ENCODE data around the gene ALKBH3. TPM values are rescaled to one million over a fixed set of nuclear protein-coding genes. Genes with fewer than 3 reads are reported as not detected.

Gene ALKBH3
- total RNA-seq, 1 donor: 47.8 TPM

DNA sequence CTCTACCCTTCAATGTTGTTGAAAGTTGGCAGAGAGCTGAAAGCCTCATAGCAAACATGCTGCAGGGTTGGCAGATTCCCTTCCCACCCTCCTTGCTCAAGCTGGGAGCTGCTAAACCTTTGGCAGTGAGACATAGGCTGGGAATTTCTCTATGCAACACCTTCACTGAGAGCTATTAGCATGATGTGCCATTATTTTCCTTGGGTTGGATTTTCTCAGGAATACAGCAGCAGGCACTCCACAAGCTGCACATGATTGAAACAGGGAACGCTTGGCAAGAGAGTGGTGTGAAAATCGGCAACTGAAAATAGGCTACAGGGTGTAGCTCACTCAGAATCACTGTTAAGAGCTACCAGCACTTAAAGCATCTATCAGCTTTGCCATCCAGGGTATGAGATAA lies 9.6 kb upstream of the ALKBH3 start:
- TF ChIP-seq CTCF (IDR thresholded peaks at IDR 0.05; ENCODE audit: extremely low read depth, low read depth, low read length): no peak
- Histone ChIP-seq H3K36me3 (ENCODE audit: insufficient read depth, low read length) (no peaks in the 10 kb centered on the region), H4K20me1 (ENCODE audit: insufficient read depth, low read length) (no peaks in the 10 kb centered on the region), H3K4me2 (ENCODE audit: insufficient read depth, low read length) (no peak overlapping the region), H3K4me3 (ENCODE audit: insufficient read depth, low read length) (no peak overlapping the region), H3K4me1 (ENCODE audit: insufficient read depth, low read length) (peaks cover 10% of the 10 kb centered on the region), H3K9me3 (ENCODE audit: low read depth, low read length) (no peaks in the 10 kb centered on the region), H3K79me2 (ENCODE audit: insufficient read depth, low read length) (no peaks in the 10 kb centered on the region), H3K27ac (ENCODE audit: low read depth, low read length) (no peak overlapping the region), H2AFZ (ENCODE audit: low read length) (no peak overlapping the region), H3K27me3 (ENCODE audit: insufficient read depth, low read length) (peaks cover 26% of the 10 kb centered on the region)
- no peak for DNase-seq (ENCODE audit: insufficient read length, low spot score, missing footprints)

DNA sequence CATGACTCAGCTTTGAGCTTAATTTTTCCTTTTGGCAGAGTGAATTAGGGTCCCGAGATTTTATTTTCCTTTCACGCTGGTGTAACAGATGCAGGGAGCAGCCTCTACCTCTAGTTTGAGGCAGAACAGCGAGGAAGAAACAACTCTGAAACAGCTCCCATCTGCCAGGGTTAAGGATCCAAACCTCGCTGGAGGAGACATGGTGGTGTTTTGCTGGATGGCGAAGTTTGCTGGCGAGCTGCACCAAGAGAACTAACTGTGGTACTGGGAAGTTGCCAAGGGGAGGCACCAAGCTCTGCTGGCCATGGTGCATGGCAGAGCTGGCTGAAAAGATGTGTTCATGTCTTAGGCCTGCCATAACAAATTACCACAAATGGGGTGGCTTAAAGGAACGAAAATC lies 7.6 kb upstream of the ALKBH3 start:
- TF ChIP-seq CTCF (IDR thresholded peaks at IDR 0.05; ENCODE audit: extremely low read depth, low read depth, low read length): no peak
- no peak overlapping the region for H3K27ac ChIP-seq (ENCODE audit: low read depth, low read length)
- H3K9me3 ChIP-seq (ENCODE audit: low read depth, low read length): no peaks in the 10 kb centered on the region
- no peak for DNase-seq (ENCODE audit: insufficient read length, low spot score, missing footprints)
- H4K20me1 ChIP-seq (ENCODE audit: insufficient read depth, low read length): no peaks in the 10 kb centered on the region
- H3K79me2 ChIP-seq (ENCODE audit: insufficient read depth, low read length): no peaks in the 10 kb centered on the region
- H3K4me1 ChIP-seq (ENCODE audit: insufficient read depth, low read length): peaks cover 10% of the 10 kb centered on the region
- no peak overlapping the region for H2AFZ ChIP-seq (ENCODE audit: low read length)
- no peaks in the 10 kb centered on the region for H3K36me3 ChIP-seq (ENCODE audit: insufficient read depth, low read length)
- no peak overlapping the region for H3K4me3 ChIP-seq (ENCODE audit: insufficient read depth, low read length)
- H3K27me3 ChIP-seq (ENCODE audit: insufficient read depth, low read length): peaks cover 26% of the 10 kb centered on the region
- H3K4me2 ChIP-seq (ENCODE audit: insufficient read depth, low read length): no peak overlapping the region

GRCh38 chr11:43874078-43874477 lies 6.6 kb upstream of the ALKBH3 start:
- no peak for TF ChIP-seq CTCF (IDR thresholded peaks at IDR 0.05; ENCODE audit: extremely low read depth, low read depth, low read length)

DNA sequence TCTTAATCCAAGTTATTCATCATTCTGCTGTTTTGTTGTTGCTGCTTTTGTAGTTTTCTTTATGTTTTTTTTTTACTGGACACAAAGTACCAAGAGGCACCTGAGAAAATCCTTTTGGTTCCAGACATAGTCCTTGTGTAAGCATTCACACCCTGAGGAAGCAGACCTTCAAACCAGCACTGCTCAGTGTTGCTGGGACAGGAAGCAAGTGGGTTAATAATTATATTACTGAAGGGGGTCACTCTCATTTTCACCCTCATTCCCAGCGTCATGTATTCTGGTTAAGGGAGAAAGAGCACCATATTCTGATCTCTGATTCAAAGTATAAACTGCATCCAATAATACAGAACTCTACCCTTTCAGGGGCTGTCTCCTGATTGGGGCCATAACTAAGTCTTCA lies 5.9 kb upstream of the ALKBH3 start:
- TF ChIP-seq CTCF (IDR thresholded peaks at IDR 0.05; ENCODE audit: extremely low read depth, low read depth, low read length): no peak
- no peaks in the 10 kb centered on the region for H3K4me1 ChIP-seq (ENCODE audit: insufficient read depth, low read length)
- H3K4me3 ChIP-seq (ENCODE audit: insufficient read depth, low read length): no peak overlapping the region
- H3K9me3 ChIP-seq (ENCODE audit: low read depth, low read length): no peaks in the 10 kb centered on the region
- H4K20me1 ChIP-seq (ENCODE audit: insufficient read depth, low read length): no peaks in the 10 kb centered on the region
- peaks cover 26% of the 10 kb centered on the region for H3K27me3 ChIP-seq (ENCODE audit: insufficient read depth, low read length)
- no peak overlapping the region for H3K27ac ChIP-seq (ENCODE audit: low read depth, low read length)
- H3K36me3 ChIP-seq (ENCODE audit: insufficient read depth, low read length): no peaks in the 10 kb centered on the region
- no peak overlapping the region for H3K4me2 ChIP-seq (ENCODE audit: insufficient read depth, low read length)
- H3K79me2 ChIP-seq (ENCODE audit: insufficient read depth, low read length): no peaks in the 10 kb centered on the region
- H2AFZ ChIP-seq (ENCODE audit: low read length): no peak overlapping the region
- DNase-seq (ENCODE audit: insufficient read length, low spot score, missing footprints): no peak

More at GRCh38 chr11:43874078-43874477, 6.6 kb upstream of the ALKBH3 start:
- Histone ChIP-seq H4K20me1 (ENCODE audit: insufficient read depth, low read length) (no peaks in the 10 kb centered on the region), H3K4me1 (ENCODE audit: insufficient read depth, low read length) (peaks cover 4% of the 10 kb centered on the region), H2AFZ (ENCODE audit: low read length) (no peak overlapping the region), H3K79me2 (ENCODE audit: insufficient read depth, low read length) (no peaks in the 10 kb centered on the region), H3K4me3 (ENCODE audit: insufficient read depth, low read length) (no peak overlapping the region), H3K27ac (ENCODE audit: low read depth, low read length) (no peak overlapping the region), H3K27me3 (ENCODE audit: insufficient read depth, low read length) (peaks cover 26% of the 10 kb centered on the region), H3K4me2 (ENCODE audit: insufficient read depth, low read length) (no peak overlapping the region), H3K36me3 (ENCODE audit: insufficient read depth, low read length) (no peaks in the 10 kb centered on the region), H3K9me3 (ENCODE audit: low read depth, low read length) (no peaks in the 10 kb centered on the region)
- DNase-seq (ENCODE audit: insufficient read length, low spot score, missing footprints): no peak

Data from osteoblast (primary cell).